Thyroid gland (tissue), 4 donors: ENCODE results near the gene SP9.

ENCODE experiments used
- CTCF ChIP-seq, 6 experiments: fragments of 200-600 bp in 3 of 6; fragments of 450-650 bp in 3 of 6; sonication (generic) in 3 of 6; IDR thresholded peaks; one replicate each; pipeline ENCODE4 v1.5.1; 2016 to 2019; ENCODE audit warnings: antibody characterized with exemption in 6 of 6, mild to moderate bottlenecking in 2 of 6, inconsistent platforms in 1 of 6, moderate library complexity in 1 of 6
- POLR2A ChIP-seq, 2 donors: fragments of 450-650 bp; IDR thresholded peaks; one replicate each; pipeline ENCODE4 v1.6.1; 2017; ENCODE audit warnings: antibody characterized with exemption in 2 of 2, mild to moderate bottlenecking in 2 of 2, moderate library complexity in 1 of 2

GRCh38 chr2:174327021-174327840 is 7.5 kb upstream of the SP9 start:
- TF ChIP-seq CTCF (IDR thresholded peaks at IDR 0.05) (no peak), POLR2A (IDR thresholded peaks at IDR 0.05) (no peak)
